Thyroid gland (tissue), 4 donors: ENCODE results near the gene KAT6B.

Experiments
- POLR2A ChIP-seq, 2 donors: fragments of 450-650 bp; IDR thresholded peaks; one replicate each; pipeline ENCODE4 v1.6.1; 2017; ENCODE audit warnings: antibody characterized with exemption in 2 of 2, mild to moderate bottlenecking in 2 of 2, moderate library complexity in 1 of 2
- TF ChIP-seq, protein P1 (sequence below), 6 experiments: fragments of 200-600 bp in 3 of 6; fragments of 450-650 bp in 3 of 6; sonication (generic) in 3 of 6; IDR thresholded peaks; one replicate each; pipeline ENCODE4 v1.5.1; 2016 to 2019; ENCODE audit warnings: antibody characterized with exemption in 6 of 6, mild to moderate bottlenecking in 2 of 6, inconsistent platforms in 1 of 6, moderate library complexity in 1 of 6

DNA sequence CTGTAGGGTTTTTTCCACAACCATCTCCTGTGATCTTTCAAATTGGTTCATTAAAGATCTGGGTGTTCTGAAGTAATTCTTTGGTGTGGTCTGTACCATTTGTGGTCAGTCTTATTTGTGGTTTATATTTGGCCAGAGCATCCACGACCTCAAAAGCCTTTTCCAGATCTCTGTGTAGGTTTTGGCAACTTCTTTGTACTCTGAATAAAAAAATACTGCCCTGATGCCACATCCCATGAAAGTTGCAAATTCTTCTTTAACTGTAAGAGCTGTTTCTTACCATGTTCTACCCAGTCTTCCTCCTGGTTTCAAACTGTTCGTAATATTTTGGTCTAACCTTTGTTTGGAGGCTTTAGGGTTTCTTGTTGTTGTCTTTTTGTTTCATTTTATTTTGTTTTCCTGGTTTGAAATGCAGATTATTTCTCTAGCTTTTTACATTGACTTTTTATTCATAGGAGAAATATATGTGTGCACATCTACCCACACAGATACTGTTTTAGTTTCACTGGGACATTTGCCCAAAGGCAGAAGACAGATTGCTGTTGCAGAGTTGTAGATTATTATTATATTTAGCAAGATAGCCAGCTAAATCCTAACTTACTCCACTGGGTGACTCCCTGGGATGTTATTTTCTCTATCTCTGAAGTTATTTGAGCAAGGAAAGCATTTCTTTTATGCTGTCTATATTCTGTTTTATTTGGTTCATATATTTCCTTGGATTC is 161.8 kb downstream of the KAT6B start:
- TF ChIP-seq POLR2A (IDR thresholded peaks at IDR 0.05), result no peak
- TF ChIP-seq, protein P1, sequence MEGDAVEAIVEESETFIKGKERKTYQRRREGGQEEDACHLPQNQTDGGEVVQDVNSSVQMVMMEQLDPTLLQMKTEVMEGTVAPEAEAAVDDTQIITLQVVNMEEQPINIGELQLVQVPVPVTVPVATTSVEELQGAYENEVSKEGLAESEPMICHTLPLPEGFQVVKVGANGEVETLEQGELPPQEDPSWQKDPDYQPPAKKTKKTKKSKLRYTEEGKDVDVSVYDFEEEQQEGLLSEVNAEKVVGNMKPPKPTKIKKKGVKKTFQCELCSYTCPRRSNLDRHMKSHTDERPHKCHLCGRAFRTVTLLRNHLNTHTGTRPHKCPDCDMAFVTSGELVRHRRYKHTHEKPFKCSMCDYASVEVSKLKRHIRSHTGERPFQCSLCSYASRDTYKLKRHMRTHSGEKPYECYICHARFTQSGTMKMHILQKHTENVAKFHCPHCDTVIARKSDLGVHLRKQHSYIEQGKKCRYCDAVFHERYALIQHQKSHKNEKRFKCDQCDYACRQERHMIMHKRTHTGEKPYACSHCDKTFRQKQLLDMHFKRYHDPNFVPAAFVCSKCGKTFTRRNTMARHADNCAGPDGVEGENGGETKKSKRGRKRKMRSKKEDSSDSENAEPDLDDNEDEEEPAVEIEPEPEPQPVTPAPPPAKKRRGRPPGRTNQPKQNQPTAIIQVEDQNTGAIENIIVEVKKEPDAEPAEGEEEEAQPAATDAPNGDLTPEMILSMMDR (IDR thresholded peaks at IDR 0.05), result no peak
